ENCODE measurements around the gene IQCN.
A peak's percentile ranks its signal among the peaks of the same experiment; 100 is the strongest.

GRCh38 chr19:18223860-18224524 is 50.3 kb downstream of the IQCN start:
- no peak for TF ChIP-seq CTCF (tag by site-specific recombination; IDR thresholded peaks at IDR 0.05)
- TF ChIP-seq ZNF677 (tag by site-specific recombination; IDR thresholded peaks at IDR 0.05), result no peak
- peak; percentile 71 for TF ChIP-seq ZNF324 (tag by site-specific recombination; IDR thresholded peaks at IDR 0.05)
- TF ChIP-seq ZNF785 (tag by site-specific recombination; IDR thresholded peaks at IDR 0.05), result peak; percentile 59; the same call in 1 of the 2 replicates
- no peak for TF ChIP-seq GLI4 (tag by site-specific recombination; IDR thresholded peaks at IDR 0.05)
- TF ChIP-seq ZNF184 (tag by site-specific recombination; IDR thresholded peaks at IDR 0.05), result no peak
- 0 out of 2 replicates have a peak, but pooled peaks have one; percentile 50 for TF ChIP-seq ZNF610 (tag by site-specific recombination; IDR thresholded peaks at IDR 0.05; ENCODE audit: borderline replicate concordance)
- no peak for TF ChIP-seq ZBTB7A (tag by site-specific recombination; IDR thresholded peaks at IDR 0.05; ENCODE audit: low read depth)
- TF ChIP-seq ZNF48 (tag by site-specific recombination; IDR thresholded peaks at IDR 0.05), result no peak
